Uterus (tissue), 4 donors: ENCODE measurements around the gene TAS2R5. TPM values are rescaled to one million over a fixed set of nuclear protein-coding genes. Genes with fewer than 3 reads are reported as not detected.
"Not testable (repeated sequence)": the region's sequence is repeated elsewhere in the genome, so short reads cannot be mapped to it uniquely, and the experiment has no call there.

Source experiments
- DNase-seq, 2 donors: peaks; one replicate each; pipeline ENCODE4 v3.0.0-alpha.2; 2019 to 2020
- H3K27ac ChIP-seq, 2 donors: fragments of 200-600 bp; sonication (generic); 1 replicate in 1 of 2; 2 replicates in 1 of 2; pipeline ENCODE4 v1.5.1; 2016 to 2018
- H3K27me3 ChIP-seq, 2 donors: fragments of 200-600 bp; sonication (generic); one replicate each; pipeline ENCODE4 v1.5.1; 2018 to 2019; ENCODE audit warnings: control low read depth in 1 of 2
- H3K36me3 ChIP-seq, 2 donors: fragments of 200-600 bp; sonication (generic); one replicate each; pipeline ENCODE4 v1.5.1; 2019; ENCODE audit warnings: control low read depth in 1 of 2
- H3K4me1 ChIP-seq, 2 donors: fragments of 200-600 bp; sonication (generic); one replicate each; pipeline ENCODE4 v1.5.1; 2018 to 2019; ENCODE audit warnings: control low read depth in 1 of 2
- H3K4me3 ChIP-seq, 2 donors: fragments of 200-600 bp; sonication (generic); 1 replicate in 1 of 2; 2 replicates in 1 of 2; pipeline ENCODE4 v1.5.1; 2018 to 2019; ENCODE audit warnings: mild to moderate bottlenecking in 1 of 2
- H3K9me3 ChIP-seq, 2 donors: fragments of 200-600 bp; sonication (generic); one replicate each; pipeline ENCODE4 v1.5.1; 2019; ENCODE audit warnings: control low read depth in 1 of 2
- CTCF ChIP-seq, 4 experiments: fragments of 200-600 bp in 2 of 4; fragments of 450-650 bp in 2 of 4; sonication (generic) in 2 of 4; IDR thresholded peaks; one replicate each; pipeline ENCODE4 v1.5.1; 2016 to 2019; ENCODE audit warnings: antibody characterized with exemption in 4 of 4, mild to moderate bottlenecking in 2 of 4, moderate library complexity in 1 of 4
- POLR2A ChIP-seq, 2 donors: fragments of 450-650 bp; IDR thresholded peaks; one replicate each; pipeline ENCODE4 v1.6.1; 2016; ENCODE audit warnings: antibody characterized with exemption in 2 of 2, mild to moderate bottlenecking in 1 of 2, moderate library complexity in 1 of 2
- intact Hi-C: fragments of 100-400 bp; cut with DNase I; formaldehyde crosslinking; loops from one replicate; pipeline ENCODE4 v1.15.1; 2023; ENCODE audit warnings: low total_unique reads
- total RNA-seq, 4 donors: library from RNA; depleted of rRNA in 3 of 4; stranded (reverse); fragments of >200 nt in 3 of 4; gene quantifications; one replicate each; pipeline versions ENCODE4 v1.1.0 to v1.2.4, GENCODE V29; 2014 to 2023
- donor health status: DM: yes; HTN: yes; CAD: no.

TAS2R5 gene
- total RNA-seq = 10 to 100 TPM in 1 of 4 donors, 1 to 10 TPM in 3; 1.8 to 12.0 (median 5.6) TPM

DNA sequence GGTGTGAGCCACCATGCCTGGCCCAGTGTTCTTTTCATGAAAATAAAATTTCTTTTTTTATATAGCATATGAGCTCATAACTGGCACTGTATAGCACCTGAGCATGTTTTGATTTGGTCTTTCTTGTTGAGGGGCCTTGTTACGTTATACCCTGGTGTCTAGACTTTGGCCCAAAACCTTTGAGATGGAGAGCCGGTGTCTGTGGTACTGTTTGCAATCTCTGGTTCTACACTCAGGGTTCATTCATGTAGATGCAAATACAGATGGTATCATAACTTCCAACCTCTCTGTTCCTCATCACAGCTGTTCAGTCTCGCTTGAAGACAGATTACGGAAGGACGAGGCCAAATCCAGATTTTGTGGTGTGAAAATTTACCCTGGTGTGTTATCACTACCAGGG lies at the start of gene TAS2R5:
TSS of gene TAS2R5 (plus strand) at position 301 of the 400 bp plus-strand sequence. CDS start 145 bp downstream, outside the sequence.
- no peak within 1 kb of the TSS for H3K27ac ChIP-seq
- H3K9me3 ChIP-seq = no peaks in the 10 kb centered on the region
- DNase-seq = no peak
- intact Hi-C loops = no loop called here
- no peaks in the 10 kb centered on the region for H3K4me1 ChIP-seq
- H3K36me3 ChIP-seq = no peaks in the 10 kb centered on the region
- TF ChIP-seq POLR2A (IDR thresholded peaks at IDR 0.05) = no peak
- no peak for TF ChIP-seq CTCF (IDR thresholded peaks at IDR 0.05)
- no peaks in the 10 kb centered on the region for H3K27me3 ChIP-seq
- H3K4me3 ChIP-seq = no peak within 1 kb of the TSS

- Histone ChIP-seq H3K9me3 (no peaks in the 10 kb centered on the region), H3K27ac (no peak overlapping the region), H3K4me3 (no peak overlapping the region), H3K27me3 (no peaks in the 10 kb centered on the region), H3K4me1 (peaks cover 0 to 9% of the 10 kb centered on the region in 2 donors), H3K36me3 (no peaks in the 10 kb centered on the region)
- intact Hi-C loops = no loop called here
- TF ChIP-seq CTCF (IDR thresholded peaks at IDR 0.05) (no peak), POLR2A (IDR thresholded peaks at IDR 0.05) (no peak)
- no peak for DNase-seq
Observed at GRCh38 chr7:141742229-141742628, 47.8 kb upstream of the TAS2R5 start.

DNA sequence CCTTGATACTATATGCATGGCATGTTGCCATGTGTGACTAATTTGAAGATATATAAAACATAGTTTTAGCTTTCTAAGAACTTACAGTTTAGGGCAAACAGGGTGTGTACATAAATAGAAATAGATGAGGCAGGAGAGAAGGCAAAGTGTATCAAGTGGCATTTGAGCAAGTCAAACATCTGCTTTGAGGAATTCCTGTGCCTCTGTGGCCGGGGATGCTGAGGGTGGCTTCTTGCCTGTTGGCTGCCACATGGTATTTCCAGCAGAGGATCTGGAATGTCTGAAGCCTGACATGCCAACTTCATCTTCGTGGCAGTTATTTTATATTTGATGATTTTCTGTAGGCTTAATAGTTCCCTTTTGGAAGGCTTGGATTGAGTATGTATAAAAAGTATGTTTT lies 45.9 kb upstream of the TAS2R5 start:
- DNase-seq = no peak
- Histone ChIP-seq H3K27ac (no peak overlapping the region), H3K36me3 (no peaks in the 10 kb centered on the region), H3K9me3 (no peaks in the 10 kb centered on the region), H3K27me3 (no peaks in the 10 kb centered on the region), H3K4me3 (no peak overlapping the region), H3K4me1 (peaks cover 0 to 4% of the 10 kb centered on the region in 2 donors)
- TF ChIP-seq CTCF (IDR thresholded peaks at IDR 0.05) (no peak), POLR2A (IDR thresholded peaks at IDR 0.05) (no peak)
- intact Hi-C loops = no loop called here

DNA sequence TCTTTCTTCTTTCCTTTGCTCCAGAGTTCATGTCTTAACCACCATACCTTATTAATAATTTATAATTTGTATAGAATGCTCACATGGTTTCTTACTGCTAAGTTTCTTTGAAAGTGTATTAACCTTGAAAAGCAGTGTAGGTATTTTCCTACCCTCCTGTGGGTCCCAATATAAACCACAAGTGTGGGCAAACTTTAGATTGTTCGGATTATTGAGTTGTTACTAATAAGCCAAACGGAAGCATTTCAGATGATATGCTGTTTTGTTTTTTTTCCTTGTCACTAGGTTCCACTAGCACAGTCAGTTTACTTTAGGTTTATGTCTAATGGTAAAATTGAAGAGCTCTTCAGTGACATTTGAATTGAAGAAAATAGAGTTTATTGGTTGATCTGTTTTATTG lies 41.6 kb upstream of the TAS2R5 start:
- Histone ChIP-seq H3K27me3 (no peaks in the 10 kb centered on the region), H3K4me1 (no peaks in the 10 kb centered on the region), H3K27ac (no peak overlapping the region), H3K9me3 (peaks cover 0 to 10% of the 10 kb centered on the region in 2 donors), H3K36me3 (peaks cover 0 to 3% of the 10 kb centered on the region in 2 donors), H3K4me3 (no peak overlapping the region)
- no peak for DNase-seq
- TF ChIP-seq POLR2A (IDR thresholded peaks at IDR 0.05) = no peak
- TF ChIP-seq CTCF (IDR thresholded peaks at IDR 0.05) = no peak
- intact Hi-C loops = no loop called here

DNA sequence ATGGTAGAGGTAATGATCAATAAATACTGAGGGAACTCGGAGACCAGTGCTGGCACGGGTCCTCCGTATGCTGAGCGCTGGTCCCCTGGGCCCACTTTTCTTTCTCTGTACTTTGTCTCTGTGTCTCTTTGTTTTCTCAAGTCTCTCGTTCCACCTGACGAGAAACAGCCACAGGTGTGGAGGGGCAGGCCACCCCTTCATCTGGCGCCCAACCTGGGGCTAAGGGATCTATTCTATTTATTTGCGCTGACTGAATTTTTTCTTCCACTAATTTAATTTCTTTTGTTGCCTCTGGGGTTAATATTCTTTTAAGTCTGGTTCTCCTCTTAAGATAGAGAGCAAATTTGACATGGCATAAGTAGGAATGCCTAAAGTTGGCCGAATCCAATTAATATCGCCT lies 38.1 kb upstream of the TAS2R5 start:
- DNase-seq, H3K9me3 ChIP-seq, intact Hi-C loops, H3K4me1 ChIP-seq, H3K36me3 ChIP-seq, H3K4me3 ChIP-seq, H3K27ac ChIP-seq, H3K27me3 ChIP-seq: not testable (repeated sequence)

DNA sequence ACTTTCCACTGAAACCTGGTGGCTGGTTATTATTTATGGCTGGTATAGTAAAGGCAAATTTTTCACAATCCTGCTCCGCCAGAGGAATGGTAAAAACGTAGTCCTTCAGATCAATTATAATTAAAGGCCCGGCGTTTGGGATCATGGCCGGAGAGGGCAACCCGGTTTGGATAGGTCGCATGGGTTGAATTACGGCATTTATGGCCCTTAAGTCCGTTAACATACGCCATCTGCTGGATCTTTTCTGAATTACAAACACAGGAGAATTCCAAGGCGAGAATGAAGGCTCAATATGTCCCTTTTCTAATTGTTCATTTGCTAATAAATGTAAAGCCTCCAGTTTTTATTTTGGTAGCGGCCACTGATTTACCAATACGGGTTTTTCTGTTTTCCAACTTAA lies 37.4 kb upstream of the TAS2R5 start:
- DNase-seq = no peak
- peaks cover 0 to 10% of the 10 kb centered on the region in 2 donors for H3K9me3 ChIP-seq
- TF ChIP-seq POLR2A (IDR thresholded peaks at IDR 0.05) (no peak), CTCF (IDR thresholded peaks at IDR 0.05) (no peak)
- H3K27ac ChIP-seq = no peak overlapping the region
- H3K4me1 ChIP-seq = no peaks in the 10 kb centered on the region
- no peaks in the 10 kb centered on the region for H3K27me3 ChIP-seq
- no peak overlapping the region for H3K4me3 ChIP-seq
- H3K36me3 ChIP-seq = peaks cover 0 to 3% of the 10 kb centered on the region in 2 donors
- intact Hi-C loops = no loop called here
